ENCODE results near the gene F2.

Gene F2

GRCh38 chr11:46673713-46674462 is 45.1 kb upstream of the F2 start:
- Histone ChIP-seq H2AFZ (no peak overlapping the region), H3K27ac (no peak overlapping the region), H3K4me1 (peaks cover 9% of the 10 kb centered on the region), H3K9ac (no peak overlapping the region), H3K4me2 (ENCODE audit: low read length) (no peak overlapping the region), H3K79me2 (no peaks in the 10 kb centered on the region), H3K9me3 (ENCODE audit: control insufficient read depth, low read length) (no peaks in the 10 kb centered on the region), H3K4me3 (ENCODE audit: low read depth, low read length) (no peak overlapping the region), H3K36me3 (ENCODE audit: control insufficient read depth, insufficient read depth, low read length) (no peaks in the 10 kb centered on the region), H3K27me3 (ENCODE audit: control insufficient read depth, insufficient read depth, low read length) (no peaks in the 10 kb centered on the region)
- no peak for TF ChIP-seq CTCF (IDR thresholded peaks at IDR 0.05)

GRCh38 chr11:46674463-46675287 is 44.3 kb upstream of the F2 start:
- Histone ChIP-seq H3K9me3 (ENCODE audit: control insufficient read depth, low read length) (no peaks in the 10 kb centered on the region), H3K4me2 (ENCODE audit: low read length) (no peak overlapping the region), H3K4me3 (ENCODE audit: low read depth, low read length) (no peak overlapping the region), H3K27me3 (ENCODE audit: control insufficient read depth, insufficient read depth, low read length) (no peaks in the 10 kb centered on the region), H3K9ac (no peak overlapping the region), H2AFZ (no peak overlapping the region), H3K4me1 (peaks cover 5% of the 10 kb centered on the region), H3K27ac (peak overlapping the region; percentile 59), H3K79me2 (no peaks in the 10 kb centered on the region), H3K36me3 (ENCODE audit: control insufficient read depth, insufficient read depth, low read length) (no peaks in the 10 kb centered on the region)
- TF ChIP-seq CTCF (IDR thresholded peaks at IDR 0.05) = no peak

- no peak for TF ChIP-seq CTCF (IDR thresholded peaks at IDR 0.05)
- Histone ChIP-seq H3K9ac (no peak overlapping the region), H3K9me3 (ENCODE audit: control insufficient read depth, low read length) (no peaks in the 10 kb centered on the region), H3K27me3 (ENCODE audit: control insufficient read depth, insufficient read depth, low read length) (no peaks in the 10 kb centered on the region), H3K4me2 (ENCODE audit: low read length) (no peak overlapping the region), H3K4me1 (peaks cover 4% of the 10 kb centered on the region), H3K79me2 (no peaks in the 10 kb centered on the region), H3K4me3 (ENCODE audit: low read depth, low read length) (no peak overlapping the region), H3K36me3 (ENCODE audit: control insufficient read depth, insufficient read depth, low read length) (no peaks in the 10 kb centered on the region), H2AFZ (peak overlapping the region; percentile 22), H3K27ac (peak overlapping the region; percentile 59)
Measured at GRCh38 chr11:46675288-46675851, 43.6 kb upstream of the F2 start.

- TF ChIP-seq CTCF (IDR thresholded peaks at IDR 0.05) = no peak
- Histone ChIP-seq H3K4me1 (peaks cover 4% of the 10 kb centered on the region), H2AFZ (no peak overlapping the region), H3K27me3 (ENCODE audit: control insufficient read depth, insufficient read depth, low read length) (no peaks in the 10 kb centered on the region), H3K79me2 (no peaks in the 10 kb centered on the region), H3K4me2 (ENCODE audit: low read length) (no peak overlapping the region), H3K27ac (peak overlapping the region; percentile 59), H3K4me3 (ENCODE audit: low read depth, low read length) (no peak overlapping the region), H3K9ac (no peak overlapping the region), H3K9me3 (ENCODE audit: control insufficient read depth, low read length) (no peaks in the 10 kb centered on the region), H3K36me3 (ENCODE audit: control insufficient read depth, insufficient read depth, low read length) (no peaks in the 10 kb centered on the region)
Measured at GRCh38 chr11:46675949-46676348, 43.1 kb upstream of the F2 start.
